ENCODE measurements around the gene LYL1. TPM values are rescaled to one million over a fixed set of nuclear protein-coding genes. Genes with fewer than 3 reads are reported as not detected.

Gene LYL1
- total RNA-seq, 1 donor from 2014 or later = 0.50 TPM

DNA sequence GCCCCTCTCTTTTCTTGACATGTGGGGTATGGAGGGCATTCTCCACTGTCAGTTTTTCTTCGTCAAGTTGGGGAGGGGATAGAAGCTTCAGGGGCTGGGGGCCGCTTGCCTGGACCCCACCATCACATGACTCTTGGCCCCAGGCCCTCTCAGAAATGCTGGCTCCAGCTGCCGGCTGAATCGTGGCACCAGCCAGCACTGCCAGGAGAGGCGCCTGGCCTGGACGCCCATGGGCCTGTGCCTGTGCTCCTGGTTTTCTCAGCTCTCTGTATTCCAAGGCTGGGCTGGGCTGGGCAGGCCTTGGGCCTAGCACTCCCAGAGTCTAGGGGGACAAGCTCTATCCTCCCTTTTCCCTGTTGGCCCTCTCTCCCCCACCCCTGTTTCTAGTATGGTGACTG is 38.6 kb downstream of the LYL1 start:
- Mint-ChIP-seq H3K27me3 (peaks cover 79% of the 10 kb centered on the region), H3K36me3 (ENCODE audit: insufficient read depth) (no peaks in the 10 kb centered on the region), H3K4me1 (ENCODE audit: low read depth) (peaks cover 4% of the 10 kb centered on the region), H3K9me3 (ENCODE audit: low read depth) (no peaks in the 10 kb centered on the region), H3K4me3 (ENCODE audit: low read depth) (no peak overlapping the region), H3K27ac (no peak overlapping the region)
- no peak for DNase-seq (ENCODE audit: low spot score, unreplicated experiment)
- TF ChIP-seq, protein P1, sequence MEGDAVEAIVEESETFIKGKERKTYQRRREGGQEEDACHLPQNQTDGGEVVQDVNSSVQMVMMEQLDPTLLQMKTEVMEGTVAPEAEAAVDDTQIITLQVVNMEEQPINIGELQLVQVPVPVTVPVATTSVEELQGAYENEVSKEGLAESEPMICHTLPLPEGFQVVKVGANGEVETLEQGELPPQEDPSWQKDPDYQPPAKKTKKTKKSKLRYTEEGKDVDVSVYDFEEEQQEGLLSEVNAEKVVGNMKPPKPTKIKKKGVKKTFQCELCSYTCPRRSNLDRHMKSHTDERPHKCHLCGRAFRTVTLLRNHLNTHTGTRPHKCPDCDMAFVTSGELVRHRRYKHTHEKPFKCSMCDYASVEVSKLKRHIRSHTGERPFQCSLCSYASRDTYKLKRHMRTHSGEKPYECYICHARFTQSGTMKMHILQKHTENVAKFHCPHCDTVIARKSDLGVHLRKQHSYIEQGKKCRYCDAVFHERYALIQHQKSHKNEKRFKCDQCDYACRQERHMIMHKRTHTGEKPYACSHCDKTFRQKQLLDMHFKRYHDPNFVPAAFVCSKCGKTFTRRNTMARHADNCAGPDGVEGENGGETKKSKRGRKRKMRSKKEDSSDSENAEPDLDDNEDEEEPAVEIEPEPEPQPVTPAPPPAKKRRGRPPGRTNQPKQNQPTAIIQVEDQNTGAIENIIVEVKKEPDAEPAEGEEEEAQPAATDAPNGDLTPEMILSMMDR (IDR thresholded peaks at IDR 0.05; ENCODE audit: unreplicated experiment) = no peak

DNA sequence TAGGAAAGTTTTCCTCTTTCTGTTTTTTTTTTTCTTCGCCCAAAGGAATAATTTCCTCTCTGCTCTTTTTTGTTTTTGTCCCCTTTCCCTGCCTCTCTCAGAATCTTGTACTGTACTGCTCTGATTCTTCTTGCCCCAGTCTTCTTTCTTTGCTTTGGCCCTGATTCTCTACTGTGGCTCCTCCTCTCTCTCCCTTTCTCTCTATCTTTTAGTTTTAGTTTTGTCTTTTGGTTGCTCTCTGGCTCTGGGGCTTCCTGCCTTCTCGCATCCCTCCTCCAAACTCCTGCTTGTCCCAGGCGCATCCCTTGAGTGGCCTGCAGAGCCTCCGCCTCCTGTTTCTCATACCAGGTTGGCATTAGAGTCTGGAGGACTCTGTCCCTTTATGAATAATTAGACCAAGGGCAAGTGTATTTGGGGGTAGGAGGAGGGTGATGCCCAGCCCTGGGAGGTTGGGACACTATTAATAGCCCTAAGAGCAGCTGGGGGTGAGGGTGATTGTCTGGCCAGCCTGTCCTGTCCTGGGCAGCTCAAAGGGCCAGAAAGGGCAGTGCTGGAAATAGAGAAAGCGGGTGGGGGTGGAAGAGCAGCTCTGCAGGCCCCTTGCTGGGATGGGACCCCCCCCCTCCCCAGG is 39.1 kb downstream of the LYL1 start:
- no peak for DNase-seq (ENCODE audit: low spot score, unreplicated experiment)
- H3K27me3 Mint-ChIP-seq = peaks cover 79% of the 10 kb centered on the region
- H3K27ac Mint-ChIP-seq = no peak overlapping the region
- no peaks in the 10 kb centered on the region for H3K9me3 Mint-ChIP-seq (ENCODE audit: low read depth)
- TF ChIP-seq, protein P1 (IDR thresholded peaks at IDR 0.05; ENCODE audit: unreplicated experiment) = no peak
- no peaks in the 10 kb centered on the region for H3K36me3 Mint-ChIP-seq (ENCODE audit: insufficient read depth)
- H3K4me3 Mint-ChIP-seq (ENCODE audit: low read depth) = no peak overlapping the region
- H3K4me1 Mint-ChIP-seq (ENCODE audit: low read depth) = peaks cover 2% of the 10 kb centered on the region

DNA sequence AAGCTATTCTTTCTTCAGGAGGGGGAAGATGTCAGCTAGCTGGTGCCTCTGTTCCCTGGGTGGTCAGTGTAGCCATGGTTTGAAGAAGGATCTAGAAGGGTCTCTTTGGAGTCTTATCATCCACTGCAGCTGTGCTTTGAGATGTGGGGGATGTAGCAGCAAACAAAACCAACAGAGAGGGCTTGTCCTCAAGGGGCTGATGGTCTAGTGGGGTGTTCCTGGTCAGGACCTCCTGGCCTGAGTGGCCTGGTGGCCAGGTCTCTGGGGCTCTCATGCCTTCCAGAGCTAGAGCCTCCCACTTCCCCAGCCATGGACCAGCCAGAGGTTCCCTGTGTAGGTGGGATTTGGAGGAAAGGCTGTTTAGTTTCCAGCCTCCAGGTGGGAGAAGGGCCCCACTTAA is 40.3 kb downstream of the LYL1 start:
- peaks cover 3% of the 10 kb centered on the region for H3K4me1 Mint-ChIP-seq (ENCODE audit: low read depth)
- TF ChIP-seq, protein P1 (IDR thresholded peaks at IDR 0.05; ENCODE audit: unreplicated experiment) = no peak
- no peak overlapping the region for H3K27ac Mint-ChIP-seq
- H3K27me3 Mint-ChIP-seq = peaks cover 78% of the 10 kb centered on the region
- no peak overlapping the region for H3K4me3 Mint-ChIP-seq (ENCODE audit: low read depth)
- H3K36me3 Mint-ChIP-seq (ENCODE audit: insufficient read depth) = no peaks in the 10 kb centered on the region
- H3K9me3 Mint-ChIP-seq (ENCODE audit: low read depth) = no peaks in the 10 kb centered on the region
- DNase-seq (ENCODE audit: low spot score, unreplicated experiment) = no peak

DNA sequence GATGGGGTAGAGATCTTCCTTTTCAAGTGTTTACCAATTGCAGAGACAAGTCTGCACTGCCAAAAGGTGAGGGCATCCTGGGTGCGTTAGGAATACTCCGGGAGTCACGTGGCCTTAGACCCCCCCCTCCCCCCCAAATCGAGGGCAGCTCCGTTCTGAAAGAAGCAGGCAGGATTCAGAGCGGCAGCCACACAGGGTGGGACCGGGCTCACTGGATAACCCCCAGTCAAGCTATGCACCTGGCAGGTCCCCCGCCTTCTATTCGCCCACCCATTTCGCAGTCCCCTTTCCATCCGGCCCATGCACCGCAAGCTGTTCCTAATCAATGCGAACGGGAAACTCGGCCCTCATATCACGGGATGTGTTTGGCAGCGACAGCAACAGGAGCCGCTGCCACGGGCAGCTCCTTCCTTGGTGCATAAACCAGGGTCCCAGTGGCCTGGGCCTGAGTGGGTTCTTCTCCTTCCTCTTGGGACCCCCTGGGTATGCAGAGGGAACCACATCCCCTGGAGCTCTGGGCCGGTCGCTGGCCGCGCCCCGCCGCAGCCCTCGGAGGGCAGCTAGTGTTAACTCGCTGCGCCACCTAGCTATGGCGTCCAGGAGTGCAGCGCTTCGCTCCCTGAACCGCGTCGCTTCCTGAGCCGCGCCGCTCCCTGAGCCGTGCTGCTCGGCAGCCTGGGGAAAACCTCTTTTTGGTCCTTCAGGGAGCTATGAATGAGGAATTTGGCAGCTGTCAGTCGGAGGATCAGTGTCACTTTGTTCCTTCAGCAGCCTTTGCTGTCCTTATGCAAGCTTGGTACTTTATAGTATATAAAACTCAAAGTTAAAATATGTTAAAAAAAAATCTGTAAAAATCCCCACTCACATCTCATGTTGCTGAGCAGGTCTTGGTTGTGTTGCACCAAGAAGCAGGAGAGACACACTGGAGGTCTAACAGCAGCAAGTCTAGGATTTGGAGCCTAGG is 41.4 kb downstream of the LYL1 start:
- Mint-ChIP-seq H3K27me3 (peaks cover 77% of the 10 kb centered on the region), H3K4me1 (ENCODE audit: low read depth) (peaks cover 8% of the 10 kb centered on the region), H3K36me3 (ENCODE audit: insufficient read depth) (no peaks in the 10 kb centered on the region), H3K9me3 (ENCODE audit: low read depth) (no peaks in the 10 kb centered on the region), H3K4me3 (ENCODE audit: low read depth) (peak overlapping the region; percentile 52), H3K27ac (peak overlapping the region; percentile 49)
- peak; percentile 81 for DNase-seq (ENCODE audit: low spot score, unreplicated experiment)
- TF ChIP-seq, protein P1 (IDR thresholded peaks at IDR 0.05; ENCODE audit: unreplicated experiment) = peak; percentile 96

DNA sequence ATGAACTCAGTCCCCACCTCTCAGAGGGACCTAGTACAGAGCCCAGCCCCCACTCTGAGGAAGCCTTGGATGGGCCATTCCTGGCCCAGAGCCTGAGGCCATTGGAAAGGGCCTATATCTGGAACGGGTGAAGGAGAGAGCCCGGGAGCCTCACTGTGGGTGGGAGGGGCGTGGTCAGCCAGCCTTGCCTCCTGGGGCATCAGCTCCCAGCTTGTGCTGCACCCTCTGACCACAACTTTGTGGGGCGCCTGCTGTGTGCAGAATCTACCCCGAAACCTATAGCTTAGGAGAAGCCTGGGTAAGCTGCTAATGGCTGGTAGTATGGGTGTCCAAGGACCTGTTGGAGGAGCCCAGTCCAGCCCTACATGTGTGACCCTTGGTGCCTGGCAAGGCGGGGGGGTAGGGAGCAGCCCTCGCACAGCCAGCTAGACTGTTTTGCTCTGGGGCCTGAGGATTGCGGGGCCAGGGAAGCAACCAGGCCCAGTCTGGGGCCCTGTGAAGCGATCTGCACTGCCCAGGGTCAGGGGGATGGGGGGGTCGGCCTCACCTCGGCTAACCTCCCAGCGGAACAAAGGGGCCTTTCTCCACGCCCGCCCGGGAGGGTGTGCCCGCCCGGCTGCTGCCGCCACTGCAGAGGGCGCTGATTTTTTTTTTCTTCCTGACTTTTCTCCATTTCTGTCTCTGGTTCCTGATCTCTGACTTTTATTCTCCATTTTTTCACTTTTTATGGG is 42.3 kb downstream of the LYL1 start:
- TF ChIP-seq, protein P1 (IDR thresholded peaks at IDR 0.05; ENCODE audit: unreplicated experiment) = no peak
- no peaks in the 10 kb centered on the region for H3K36me3 Mint-ChIP-seq (ENCODE audit: insufficient read depth)
- H3K4me3 Mint-ChIP-seq (ENCODE audit: low read depth) = no peak overlapping the region
- H3K9me3 Mint-ChIP-seq (ENCODE audit: low read depth) = no peaks in the 10 kb centered on the region
- H3K27ac Mint-ChIP-seq = no peak overlapping the region
- H3K4me1 Mint-ChIP-seq (ENCODE audit: low read depth) = peaks cover 16% of the 10 kb centered on the region
- DNase-seq (ENCODE audit: low spot score, unreplicated experiment) = peak; percentile 39
- H3K27me3 Mint-ChIP-seq = peaks cover 77% of the 10 kb centered on the region

All from progenitor cell of endocrine pancreas (in vitro differentiated cells).